Measurements from ENCODE around the gene NTM. TPM values are rescaled to one million over a fixed set of nuclear protein-coding genes. Genes with fewer than 3 reads are reported as not detected.

Gene NTM
- total RNA-seq, 6 donors from 2014 or later: 4.1 to 151 (median 115) TPM

DNA sequence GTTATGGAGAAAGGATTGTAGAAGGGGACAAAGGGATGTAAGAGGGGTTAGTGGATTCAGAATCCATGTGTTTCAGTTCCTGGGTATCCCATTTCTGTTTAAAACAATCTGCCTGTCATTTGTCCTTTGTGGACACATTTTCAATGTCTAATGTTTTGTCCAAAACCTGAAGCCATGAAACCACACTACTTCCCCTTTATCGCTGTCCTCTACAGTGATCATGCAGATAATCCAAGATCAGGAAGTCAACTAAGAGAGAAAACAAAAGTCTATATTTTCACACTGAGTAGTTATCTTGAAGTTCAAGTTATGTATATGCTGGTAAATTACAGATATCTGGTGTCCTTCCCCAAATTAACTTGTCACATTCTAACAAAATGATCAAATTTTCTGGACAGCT, 457.0 kb downstream of the NTM start:
- Histone ChIP-seq H3K27ac (no peak overlapping the region), H3K36me3 (no peaks in the 10 kb centered on the region), H3K27me3 (no peaks in the 10 kb centered on the region), H3K4me1 (peaks cover 0 to 4% (median 0%) of the 10 kb centered on the region in 4 donors), H3K4me3 (no peak overlapping the region), H3K9me3 (no peaks in the 10 kb centered on the region)
- TF ChIP-seq POLR2AphosphoS5 (IDR thresholded peaks at IDR 0.05): no peak
- no peak for TF ChIP-seq EP300 (IDR thresholded peaks at IDR 0.05)
- DNase-seq: no peak
- WGBS, 2 donors: 65 to 67% methylated on average over 1 of the region's 1 CpG
- no peak for ATAC-seq (ENCODE audit: low FRiP score in 2 of 2)

DNA sequence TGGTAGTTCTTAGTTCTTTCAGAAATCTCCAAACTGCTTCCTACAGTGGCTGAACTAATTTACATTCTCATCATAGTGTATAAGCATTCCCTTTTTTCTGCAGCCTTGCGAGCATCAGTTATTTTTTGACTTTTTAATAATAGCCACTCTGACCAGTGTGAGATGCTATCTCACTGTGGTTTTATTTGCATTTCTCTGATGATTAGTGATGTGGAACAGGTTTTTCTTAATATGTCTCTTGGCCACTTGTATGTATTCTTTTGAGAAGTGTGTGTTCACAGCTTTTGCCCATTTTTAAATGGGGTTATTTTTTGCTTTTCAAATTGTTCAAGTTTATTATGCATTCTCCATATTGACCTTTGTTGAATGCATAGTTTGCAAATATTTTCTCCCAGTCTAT, 459.3 kb downstream of the NTM start:
- ATAC-seq (ENCODE audit: low FRiP score in 2 of 2) (no peak), DNase-seq (no peak)
- TF ChIP-seq, protein P1, sequence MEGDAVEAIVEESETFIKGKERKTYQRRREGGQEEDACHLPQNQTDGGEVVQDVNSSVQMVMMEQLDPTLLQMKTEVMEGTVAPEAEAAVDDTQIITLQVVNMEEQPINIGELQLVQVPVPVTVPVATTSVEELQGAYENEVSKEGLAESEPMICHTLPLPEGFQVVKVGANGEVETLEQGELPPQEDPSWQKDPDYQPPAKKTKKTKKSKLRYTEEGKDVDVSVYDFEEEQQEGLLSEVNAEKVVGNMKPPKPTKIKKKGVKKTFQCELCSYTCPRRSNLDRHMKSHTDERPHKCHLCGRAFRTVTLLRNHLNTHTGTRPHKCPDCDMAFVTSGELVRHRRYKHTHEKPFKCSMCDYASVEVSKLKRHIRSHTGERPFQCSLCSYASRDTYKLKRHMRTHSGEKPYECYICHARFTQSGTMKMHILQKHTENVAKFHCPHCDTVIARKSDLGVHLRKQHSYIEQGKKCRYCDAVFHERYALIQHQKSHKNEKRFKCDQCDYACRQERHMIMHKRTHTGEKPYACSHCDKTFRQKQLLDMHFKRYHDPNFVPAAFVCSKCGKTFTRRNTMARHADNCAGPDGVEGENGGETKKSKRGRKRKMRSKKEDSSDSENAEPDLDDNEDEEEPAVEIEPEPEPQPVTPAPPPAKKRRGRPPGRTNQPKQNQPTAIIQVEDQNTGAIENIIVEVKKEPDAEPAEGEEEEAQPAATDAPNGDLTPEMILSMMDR (IDR thresholded peaks at IDR 0.05): no peak
- no peak for TF ChIP-seq POLR2A (IDR thresholded peaks at IDR 0.05)
- no peak for TF ChIP-seq POLR2AphosphoS5 (IDR thresholded peaks at IDR 0.05)
- no peak for TF ChIP-seq EP300 (IDR thresholded peaks at IDR 0.05)
- peaks cover 0 to 4% (median 0%) of the 10 kb centered on the region in 4 donors for H3K4me1 ChIP-seq
- H3K27ac ChIP-seq: no peak overlapping the region
- H3K9me3 ChIP-seq: no peaks in the 10 kb centered on the region
- no peak overlapping the region for H3K4me3 ChIP-seq
- H3K36me3 ChIP-seq: no peaks in the 10 kb centered on the region
- 71 to 88% methylated on average over 1 of the region's 1 CpG for WGBS, 2 donors
- H3K27me3 ChIP-seq: no peaks in the 10 kb centered on the region

DNA sequence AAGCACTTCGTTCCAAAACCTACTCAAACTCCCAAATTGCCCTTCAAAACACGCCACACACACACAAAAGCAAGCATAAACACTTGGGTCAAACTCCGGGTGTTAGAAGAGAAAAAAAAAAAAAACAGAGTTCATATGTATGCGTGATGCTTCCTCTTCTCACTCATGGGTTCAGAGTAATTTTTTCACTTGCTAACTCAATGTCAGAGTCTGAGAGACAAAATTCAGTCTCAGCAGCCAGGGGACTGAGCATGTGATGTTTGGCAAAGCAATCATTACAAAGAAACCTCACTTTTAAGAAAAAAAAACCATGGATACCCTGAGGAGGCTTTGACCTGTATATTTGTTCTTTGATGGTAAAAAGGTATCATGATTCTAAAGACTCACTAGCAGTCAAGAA, 461.7 kb downstream of the NTM start:
- no peak for TF ChIP-seq EP300 (IDR thresholded peaks at IDR 0.05)
- TF ChIP-seq POLR2A (IDR thresholded peaks at IDR 0.05): no peak
- TF ChIP-seq POLR2AphosphoS5 (IDR thresholded peaks at IDR 0.05): no peak
- TF ChIP-seq, protein P1 (IDR thresholded peaks at IDR 0.05): no peak
- H3K27ac ChIP-seq: no peak overlapping the region
- H3K36me3 ChIP-seq: no peaks in the 10 kb centered on the region
- no peak for ATAC-seq (ENCODE audit: low FRiP score in 2 of 2)
- H3K4me3 ChIP-seq: no peak overlapping the region
- no peaks in the 10 kb centered on the region for H3K9me3 ChIP-seq
- no peak for DNase-seq
- 52 to 55% methylated on average over 4 of the region's 4 CpGs for WGBS, 2 donors
- no peaks in the 10 kb centered on the region for H3K27me3 ChIP-seq
- no peaks in the 10 kb centered on the region for H3K4me1 ChIP-seq

DNA sequence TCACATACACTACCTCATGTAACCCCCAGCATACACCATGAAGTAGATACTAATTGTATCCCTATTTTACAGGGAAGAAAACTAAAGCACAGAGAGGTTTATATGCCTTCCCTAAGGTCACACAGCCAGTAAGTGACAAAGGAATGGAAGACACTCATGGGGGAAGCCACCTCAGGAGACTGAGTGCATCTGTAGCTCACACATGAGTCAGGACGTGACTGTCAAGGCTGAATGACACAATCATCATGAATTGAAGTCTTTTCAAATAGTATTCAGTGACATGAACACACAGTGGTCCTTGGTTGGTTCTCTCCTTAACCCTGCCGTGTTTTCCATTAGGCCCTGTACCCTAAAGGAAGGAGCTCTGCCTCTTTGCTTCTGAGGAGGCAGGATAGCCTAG, 463.0 kb downstream of the NTM start:
- Histone ChIP-seq H3K27ac (no peak overlapping the region), H3K36me3 (no peaks in the 10 kb centered on the region), H3K9me3 (no peaks in the 10 kb centered on the region), H3K4me3 (no peak overlapping the region), H3K4me1 (no peaks in the 10 kb centered on the region), H3K27me3 (no peaks in the 10 kb centered on the region)
- WGBS, 2 donors: 53 to 61% methylated on average over 2 of the region's 2 CpGs
- DNase-seq (no peak), ATAC-seq (ENCODE audit: low FRiP score in 2 of 2) (no peak)
- no peak for TF ChIP-seq POLR2A (IDR thresholded peaks at IDR 0.05)
- TF ChIP-seq, protein P1 (IDR thresholded peaks at IDR 0.05): no peak
- no peak for TF ChIP-seq POLR2AphosphoS5 (IDR thresholded peaks at IDR 0.05)
- no peak for TF ChIP-seq EP300 (IDR thresholded peaks at IDR 0.05)

DNA sequence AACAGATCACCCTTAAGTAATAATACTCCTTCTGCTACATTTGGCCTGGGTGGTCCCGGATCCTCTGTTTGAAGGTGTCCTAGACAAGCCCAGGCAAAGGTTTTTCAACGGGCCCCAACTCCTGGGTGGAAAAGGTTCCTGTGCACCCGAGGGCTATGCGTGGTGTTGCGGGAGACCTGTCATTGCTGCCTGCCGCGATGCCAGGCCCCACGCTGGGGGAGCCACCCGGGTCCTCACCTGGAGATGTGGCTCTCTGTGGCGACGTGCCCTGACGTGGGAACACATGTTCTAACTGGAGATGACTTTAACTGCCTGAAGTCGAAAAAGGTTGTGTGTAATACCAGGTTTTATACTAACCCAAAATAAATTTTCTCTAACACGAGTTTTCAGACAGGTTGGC, 467.1 kb downstream of the NTM start:
- no peaks in the 10 kb centered on the region for H3K36me3 ChIP-seq
- WGBS, 2 donors: 93% methylated on average over 6 to 14 of the region's 14 CpGs
- H3K4me1 ChIP-seq: peaks cover 0 to 7% (median 0%) of the 10 kb centered on the region in 4 donors
- H3K27ac ChIP-seq: no peak overlapping the region
- no peaks in the 10 kb centered on the region for H3K9me3 ChIP-seq
- ATAC-seq (ENCODE audit: low FRiP score in 2 of 2) (no peak), DNase-seq (peak in 1 of 2 donors; percentile 54)
- no peak overlapping the region for H3K4me3 ChIP-seq
- TF ChIP-seq, protein P1 (IDR thresholded peaks at IDR 0.05): no peak
- TF ChIP-seq POLR2A (IDR thresholded peaks at IDR 0.05): no peak
- no peak for TF ChIP-seq POLR2AphosphoS5 (IDR thresholded peaks at IDR 0.05)
- no peak for TF ChIP-seq EP300 (IDR thresholded peaks at IDR 0.05)
- H3K27me3 ChIP-seq: no peaks in the 10 kb centered on the region
